Astrocyte of the cerebellum (primary cell): ENCODE measurements around the gene STK40.
A peak's percentile ranks its signal among the peaks of the same experiment; 100 is the strongest.

Experiments
- DNase-seq: peaks from one replicate; pipeline ENCODE4 v3.0.0-alpha.2; 2011; ENCODE audit warnings: low read depth
- H3K4me3 ChIP-seq: 2 replicates; pipeline ENCODE4 v1.5.1; 2011; ENCODE audit warnings: mild to moderate bottlenecking, low read depth, low read length, moderate library complexity
- in situ Hi-C: cut with HindIII; loops from 2 replicates; pipeline ENCODE4 v1.10.0; 2017; ENCODE audit warnings: low sequenced_read_pairs
- TF ChIP-seq, protein P1 (sequence below): IDR thresholded peaks from 2 replicates; pipeline ENCODE4 v1.5.1; 2012; ENCODE audit warnings: low read length, low read depth, moderate library complexity, mild to moderate bottlenecking; ENCODE audit errors: missing control alignments

The STK40 gene

DNA sequence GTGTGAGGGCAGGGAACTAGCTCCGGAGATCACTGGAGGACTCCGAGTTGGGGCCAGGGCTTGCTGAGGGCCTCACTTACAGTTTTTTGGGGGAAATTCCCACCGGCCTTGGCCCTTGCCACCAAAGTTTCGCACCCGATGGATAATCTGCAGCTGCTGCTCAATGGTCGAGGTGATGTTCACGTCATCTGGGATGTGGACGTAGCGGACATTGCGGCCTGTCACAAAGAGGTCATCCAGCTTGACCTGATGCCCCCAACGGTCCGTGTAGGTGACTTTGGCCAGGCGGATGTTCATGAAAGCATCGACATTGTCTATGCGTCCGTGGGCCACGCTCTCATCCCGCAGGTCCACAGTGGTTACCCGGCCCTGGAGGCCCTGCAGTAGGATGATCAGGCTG lies 8.0 kb upstream of the STK40 start:
- DNase-seq, result no peak
- H3K4me3 ChIP-seq, result no peak overlapping the region
- in situ Hi-C loops, result no loop called here
- TF ChIP-seq, protein P1, sequence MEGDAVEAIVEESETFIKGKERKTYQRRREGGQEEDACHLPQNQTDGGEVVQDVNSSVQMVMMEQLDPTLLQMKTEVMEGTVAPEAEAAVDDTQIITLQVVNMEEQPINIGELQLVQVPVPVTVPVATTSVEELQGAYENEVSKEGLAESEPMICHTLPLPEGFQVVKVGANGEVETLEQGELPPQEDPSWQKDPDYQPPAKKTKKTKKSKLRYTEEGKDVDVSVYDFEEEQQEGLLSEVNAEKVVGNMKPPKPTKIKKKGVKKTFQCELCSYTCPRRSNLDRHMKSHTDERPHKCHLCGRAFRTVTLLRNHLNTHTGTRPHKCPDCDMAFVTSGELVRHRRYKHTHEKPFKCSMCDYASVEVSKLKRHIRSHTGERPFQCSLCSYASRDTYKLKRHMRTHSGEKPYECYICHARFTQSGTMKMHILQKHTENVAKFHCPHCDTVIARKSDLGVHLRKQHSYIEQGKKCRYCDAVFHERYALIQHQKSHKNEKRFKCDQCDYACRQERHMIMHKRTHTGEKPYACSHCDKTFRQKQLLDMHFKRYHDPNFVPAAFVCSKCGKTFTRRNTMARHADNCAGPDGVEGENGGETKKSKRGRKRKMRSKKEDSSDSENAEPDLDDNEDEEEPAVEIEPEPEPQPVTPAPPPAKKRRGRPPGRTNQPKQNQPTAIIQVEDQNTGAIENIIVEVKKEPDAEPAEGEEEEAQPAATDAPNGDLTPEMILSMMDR, result no peak

DNA sequence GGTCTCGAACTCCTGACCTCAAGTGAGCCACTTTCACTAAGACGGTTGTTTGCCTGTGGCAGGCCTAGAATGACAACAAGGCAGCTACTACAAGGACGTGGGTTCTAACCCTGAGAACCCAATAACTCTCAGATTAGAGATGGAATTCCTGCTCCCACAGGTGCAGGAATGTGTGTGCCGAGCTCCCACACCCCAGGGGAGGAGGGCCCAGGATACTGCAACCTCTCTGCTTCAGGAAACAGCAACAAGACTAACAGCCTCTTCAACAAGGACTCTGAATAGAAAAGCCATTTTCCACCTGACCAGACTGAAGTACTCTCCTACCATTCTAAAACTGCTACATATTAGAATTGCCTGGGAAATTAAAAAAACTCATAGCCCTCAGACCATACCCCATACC lies 7.1 kb upstream of the STK40 start:
- in situ Hi-C loops, result no loop called here
- TF ChIP-seq, protein P1, result no peak
- no peak for DNase-seq
- no peak overlapping the region for H3K4me3 ChIP-seq

DNA sequence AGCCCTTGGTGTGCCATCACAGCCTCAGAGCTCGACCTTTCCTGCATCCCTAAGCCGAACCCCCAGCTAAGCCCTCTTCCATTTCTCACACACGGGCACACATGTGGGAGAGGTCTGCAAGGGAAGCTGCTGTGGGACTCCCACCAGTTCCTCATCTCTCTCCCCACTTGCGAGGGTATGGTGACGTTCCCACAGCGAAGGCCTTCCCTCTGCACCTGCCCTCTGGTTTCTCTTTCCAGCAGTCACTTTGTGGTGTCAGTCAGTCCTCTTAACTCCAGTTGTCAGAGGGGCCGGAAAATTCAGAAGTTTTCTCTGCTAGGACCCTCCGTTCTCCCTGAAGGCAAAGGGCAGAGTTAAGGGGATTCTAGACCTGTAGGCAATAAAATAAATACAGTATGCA lies 5.5 kb upstream of the STK40 start:
- H3K4me3 ChIP-seq, result no peak overlapping the region
- DNase-seq, result no peak
- in situ Hi-C loops, result no loop called here
- TF ChIP-seq, protein P1, result no peak

DNA sequence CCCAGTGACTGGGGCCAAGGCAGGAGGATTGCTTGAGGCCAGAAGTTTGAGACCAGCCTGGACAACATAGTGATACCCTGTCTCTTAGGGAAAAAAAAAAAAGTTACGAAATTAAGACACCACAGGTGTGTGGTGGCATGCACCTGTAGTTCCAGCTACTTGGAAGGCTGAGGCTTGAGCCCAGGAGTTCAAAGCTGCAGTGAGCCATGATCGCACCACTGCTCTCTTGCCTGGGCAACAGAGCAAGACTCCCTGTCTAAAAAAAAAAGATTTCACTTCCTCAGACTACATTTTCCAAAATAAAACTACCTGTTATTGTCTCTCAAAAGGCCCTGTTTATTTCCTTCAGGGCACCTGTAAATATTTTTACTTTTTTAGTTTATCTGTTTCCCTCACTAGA lies 4.7 kb upstream of the STK40 start:
- TF ChIP-seq, protein P1, result no peak
- H3K4me3 ChIP-seq, result no peak overlapping the region
- no peak for DNase-seq
- in situ Hi-C loops, result no loop called here

DNA sequence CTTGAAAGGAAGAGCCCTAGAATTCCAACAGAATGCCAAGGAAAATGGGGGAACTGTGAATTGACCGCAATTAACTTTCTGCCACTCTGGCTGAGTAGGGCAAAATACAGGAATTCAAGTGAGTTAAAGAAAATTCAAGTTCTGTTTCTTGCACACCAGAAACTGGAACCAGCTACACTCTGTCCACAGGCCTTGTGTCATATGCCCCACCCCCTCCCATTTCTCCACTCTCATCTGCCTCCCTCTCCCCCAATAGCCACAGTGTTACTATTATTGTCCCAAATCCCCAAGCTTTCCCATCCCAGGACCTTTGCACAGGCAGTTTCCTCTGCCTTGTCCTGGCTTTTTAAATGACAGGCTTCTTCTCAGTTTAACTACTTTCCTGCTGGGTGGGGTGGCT lies 4.3 kb upstream of the STK40 start:
- no peak overlapping the region for H3K4me3 ChIP-seq
- no peak for DNase-seq
- in situ Hi-C loops, result no loop called here
- TF ChIP-seq, protein P1, result no peak

DNA sequence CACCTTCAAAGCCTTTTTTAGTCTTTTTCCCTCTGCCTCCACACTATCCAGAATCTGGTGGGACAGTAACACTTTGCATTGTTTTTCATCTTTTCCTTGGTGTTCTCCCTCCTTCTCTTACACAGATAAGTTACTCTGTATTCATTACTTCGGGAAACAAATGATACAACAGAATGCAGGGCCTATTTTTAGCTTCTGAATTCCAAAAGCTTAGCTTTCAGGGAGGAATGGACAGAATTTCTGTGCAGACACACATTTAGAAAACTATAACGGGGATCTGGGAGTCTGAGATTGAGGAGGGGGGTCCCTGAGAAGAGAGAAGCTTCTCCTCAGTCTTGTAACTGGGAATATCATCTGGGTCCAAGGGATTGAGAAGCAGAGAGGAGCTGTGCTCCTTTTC lies 3.5 kb upstream of the STK40 start:
- TF ChIP-seq, protein P1, result no peak
- DNase-seq, result no peak
- in situ Hi-C loops, result no loop called here
- H3K4me3 ChIP-seq, result no peak overlapping the region

DNA sequence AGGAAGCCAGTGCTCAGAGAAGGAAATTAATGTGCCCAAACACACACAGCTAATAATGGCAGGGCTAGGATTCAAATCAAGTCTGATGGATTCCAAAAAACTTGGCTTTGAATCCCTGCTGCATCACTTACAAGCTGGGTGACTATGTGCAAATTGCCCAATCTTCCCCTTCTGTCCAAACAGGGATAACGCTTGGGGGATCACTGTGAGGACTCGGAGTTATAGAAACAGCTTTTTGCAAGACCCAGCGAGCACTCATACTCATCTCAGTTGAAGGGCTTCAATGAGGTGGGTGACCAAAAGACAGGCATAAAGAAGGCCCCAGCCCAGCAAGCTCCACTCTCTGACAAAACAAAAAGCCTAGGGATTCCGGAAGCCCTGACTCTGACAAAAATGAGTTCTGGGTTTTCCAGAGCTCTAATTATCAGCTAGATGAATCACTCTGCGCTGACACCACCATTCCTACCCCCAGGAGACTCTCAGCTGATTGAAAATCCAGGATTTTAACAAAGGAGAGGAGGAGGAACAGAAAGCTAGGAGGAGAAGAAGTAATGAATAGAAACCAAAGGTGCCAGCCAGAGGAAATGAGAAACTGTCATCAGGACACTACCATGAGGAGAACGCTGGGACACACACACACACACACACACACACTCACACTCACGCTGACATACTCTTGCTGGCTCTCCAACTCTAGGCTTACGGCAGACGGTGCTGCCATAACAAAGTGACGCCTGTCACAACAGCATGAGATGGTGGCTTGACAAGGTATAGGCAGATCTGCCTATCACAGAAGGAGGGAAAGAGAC lies 1.6 kb upstream of the STK40 start:
- peak overlapping the region; percentile 48 for H3K4me3 ChIP-seq
- DNase-seq, result peak; percentile 64
- TF ChIP-seq, protein P1, result no peak
- in situ Hi-C loops, result no loop called here
